GM12878 (cell line): ENCODE measurements around the gene PGLYRP1. TPM values are rescaled to one million over a fixed set of nuclear protein-coding genes. Genes with fewer than 3 reads are reported as not detected.
A peak's percentile ranks its signal among the peaks of the same experiment; 100 is the strongest.

ENCODE experiments used
- ATAC-seq: fragments of 200-7000 bp; cut with Tn5 transposase; 3 replicates; pipeline ENCODE4 v1.9.1; 2020; ENCODE audit warnings: mild to moderate bottlenecking, moderate library complexity
- BruUV-seq: library from RNA; stranded (reverse); fragments of 400-500 nt; replicated peaks from 2 replicates; lab custom pipeline; 2021; lab: Mats Ljungman, UMichigan
- CTCF ChIA-PET: fragments of 300-600 bp; sonication (Branson Sonifier 250); formaldehyde crosslinking; extraction: SDS; loops from one replicate; lab custom pipeline; 2021; ENCODE audit warnings: inconsistent platforms; lab: Yijun Ruan, JAX
- POLR2A ChIA-PET: fragments of 350-600 bp; formaldehyde crosslinking; extraction: SDS; loops from one replicate; lab custom pipeline; 2021; ENCODE audit warnings: inconsistent platforms; lab: Charles Lee
- RAD21 ChIA-PET: fragments of 300-600 bp; sonication (Branson Sonifier 250); formaldehyde crosslinking; loops from one replicate; lab custom pipeline; 2023; ENCODE audit warnings: antibody characterized with exemption; ENCODE audit not compliant: unreplicated experiment; lab: Charles Lee
- SMC1A ChIA-PET: fragments of 300-600 bp; sonication (Branson Sonifier 250); formaldehyde crosslinking; loops from one replicate; lab custom pipeline; 2023; ENCODE audit not compliant: unreplicated experiment, uncharacterized antibody; lab: Charles Lee
- DNase-seq: peaks from one replicate; pipeline ENCODE4 v3.0.0-alpha.2; 2011; ENCODE audit warnings: low read depth, low spot score
- FAIRE-seq: peaks from 3 replicates; lab custom pipeline; 2011; peaks lifted over from hg19 to GRCh38; lab: Jason Lieb, UNC
- H2AFZ ChIP-seq: 2 replicates; pipeline ENCODE4 v1.6.0; 2011; ENCODE audit warnings: low read depth, low read length, control low read depth; ENCODE audit not compliant: control insufficient read depth
- H3K27ac ChIP-seq: 2 replicates; pipeline ENCODE4 v1.5.1; 2011; ENCODE audit warnings: control low read depth; ENCODE audit not compliant: control insufficient read depth, insufficient read depth
- H3K27me3 ChIP-seq, 2 experiments: replicated peaks in 1 of 2; 2 replicates each; pipeline versions ENCODE4 v1.6.0 to v1.6.1; 2011; ENCODE audit warnings: low read length in 1 of 2; ENCODE audit not compliant: control insufficient read depth in 2 of 2, insufficient read depth in 2 of 2
- H3K36me3 ChIP-seq, 2 experiments: 2 replicates each; pipeline ENCODE4 v1.5.1; 2011; ENCODE audit warnings: low read length in 1 of 2; ENCODE audit not compliant: control insufficient read depth in 2 of 2, insufficient read depth in 2 of 2
- H3K4me1 ChIP-seq: 2 replicates; pipeline ENCODE4 v1.6.1; 2011; ENCODE audit warnings: mild to moderate bottlenecking, low read length, moderate library complexity, mixed read lengths; ENCODE audit not compliant: control insufficient read depth, insufficient read depth
- H3K4me2 ChIP-seq: 2 replicates; pipeline ENCODE4 v1.6.0; 2011; ENCODE audit warnings: control low read depth; ENCODE audit not compliant: control insufficient read depth, insufficient read depth
- H3K4me3 ChIP-seq: fragments of 200-600 bp; sonication (generic); 2 replicates; pipeline ENCODE4 v1.5.1; 2016
- H3K79me2 ChIP-seq: 2 replicates; pipeline ENCODE4 v1.6.0; 2011; ENCODE audit warnings: low read length; ENCODE audit not compliant: control insufficient read depth, insufficient read depth
- H3K9ac ChIP-seq: 2 replicates; pipeline ENCODE4 v1.8.0; 2011; ENCODE audit warnings: low read length, control low read depth, mixed read lengths; ENCODE audit not compliant: control insufficient read depth, insufficient read depth
- H3K9me3 ChIP-seq: replicated peaks from 3 replicates; pipeline ENCODE4 v1.5.1; 2011; ENCODE audit warnings: mild to moderate bottlenecking, low read length; ENCODE audit not compliant: control insufficient read depth, insufficient read depth
- H4K20me1 ChIP-seq: 2 replicates; pipeline ENCODE4 v1.6.0; 2011; ENCODE audit not compliant: control insufficient read depth, insufficient read depth
- BCL3 ChIP-seq: IDR thresholded peaks from 2 replicates; pipeline ENCODE4 v1.6.1; 2011; ENCODE audit warnings: borderline replicate concordance, low read depth, mild to moderate bottlenecking, moderate library complexity, low read length; ENCODE audit not compliant: insufficient read depth, poor library complexity, severe bottlenecking
- HDAC2 ChIP-seq: fragments of 200-600 bp; sonication (generic); IDR thresholded peaks from 2 replicates; pipeline ENCODE4 v1.6.1; 2017
- POLR2AphosphoS2 ChIP-seq: IDR thresholded peaks from 2 replicates; pipeline ENCODE4 v1.6.1; 2011; ENCODE audit warnings: low read depth, mild to moderate bottlenecking, low read length, improper control_type of control experiment, moderate library complexity
- SREBF2 ChIP-seq: IDR thresholded peaks from 2 replicates; pipeline ENCODE4 v1.6.1; 2012; ENCODE audit warnings: mild to moderate bottlenecking, low read length
- SRF ChIP-seq, 2 experiments: IDR thresholded peaks; 2 replicates each; pipeline ENCODE4 v1.6.1; 2011; ENCODE audit warnings: low read depth in 2 of 2, low read length in 2 of 2, mild to moderate bottlenecking in 1 of 2, moderate library complexity in 1 of 2
- TAF1 ChIP-seq: IDR thresholded peaks from 2 replicates; pipeline ENCODE4 v1.6.1; 2011; ENCODE audit warnings: mild to moderate bottlenecking, low read depth, low read length, borderline replicate concordance
- ZBTB11 ChIP-seq: fragments of 450-650 bp; formaldehyde crosslinking; IDR thresholded peaks from 2 replicates; pipeline ENCODE4 v1.5.0; 2022; ENCODE audit warnings: mild to moderate bottlenecking, missing genetic modification characterization
- ZZZ3 ChIP-seq: IDR thresholded peaks from 2 replicates; pipeline ENCODE4 v1.6.1; 2011; ENCODE audit warnings: low read depth; ENCODE audit not compliant: control insufficient read depth, insufficient read length
- WGBS: methylation state at CpG from one replicate; pipeline ENCODE4 v1.1.6; 2016; ENCODE audit warnings: low lambda C conversion rate; ENCODE audit not compliant: insufficient replicate concordance, insufficient coverage; ENCODE audit errors: missing lambda C conversion rate; 5-methylcytosine and 5-hydroxymethylcytosine counted together
- in situ Hi-C: fragments of 300-500 bp; cut with MboI; formaldehyde crosslinking; loops from 9 replicates; pipeline ENCODE4 v1.14.3; 2018; ENCODE audit warnings: mixed read lengths
- intact Hi-C: fragments of 100-400 bp; cut with micrococcal nuclease; formaldehyde crosslinking; loops from one replicate; pipeline ENCODE4 v1.14.2; 2022; ENCODE audit not compliant: unreplicated experiment
- polyA plus RNA-seq, 11 experiments: library from polyadenylated mRNA; depleted of rRNA in 4 of 11; unstranded in 6 of 11; stranded (reverse) in 5 of 11; fragments of >200 nt; fragmentation: Nextera tagmentation in 4 of 11; fragmentation: Illumina TruSeq in 1 of 11; extraction: Ambion mirVana in 4 of 11; extraction: Trizol in 1 of 11; gene quantifications; 1 replicate in 1 of 11; 2 replicates in 10 of 11; pipeline versions ENCODE4 v1.2.1 to v1.2.3, GENCODE V29; 2011 to 2016; ENCODE audit warnings: inconsistent platforms in 2 of 11, missing spikeins in 2 of 11, low read depth in 1 of 11
- total RNA-seq, 4 experiments: library from RNA; depleted of rRNA in 3 of 4; stranded (reverse); fragments of >200 nt in 3 of 4; fragmentation: Illumina TruSeq in 1 of 4; extraction: Trizol in 1 of 4; gene quantifications; 2 replicates each; pipeline versions ENCODE4 v1.2.1 to v1.2.3, GENCODE V29; 2013 to 2021

The PGLYRP1 gene
- total and polyA plus RNA-seq, 10 of the 15 experiments (the other 5 are each of a cell fraction or from before 2014, with no cell fraction given), result 0.30 TPM; not detected in 9

DNA sequence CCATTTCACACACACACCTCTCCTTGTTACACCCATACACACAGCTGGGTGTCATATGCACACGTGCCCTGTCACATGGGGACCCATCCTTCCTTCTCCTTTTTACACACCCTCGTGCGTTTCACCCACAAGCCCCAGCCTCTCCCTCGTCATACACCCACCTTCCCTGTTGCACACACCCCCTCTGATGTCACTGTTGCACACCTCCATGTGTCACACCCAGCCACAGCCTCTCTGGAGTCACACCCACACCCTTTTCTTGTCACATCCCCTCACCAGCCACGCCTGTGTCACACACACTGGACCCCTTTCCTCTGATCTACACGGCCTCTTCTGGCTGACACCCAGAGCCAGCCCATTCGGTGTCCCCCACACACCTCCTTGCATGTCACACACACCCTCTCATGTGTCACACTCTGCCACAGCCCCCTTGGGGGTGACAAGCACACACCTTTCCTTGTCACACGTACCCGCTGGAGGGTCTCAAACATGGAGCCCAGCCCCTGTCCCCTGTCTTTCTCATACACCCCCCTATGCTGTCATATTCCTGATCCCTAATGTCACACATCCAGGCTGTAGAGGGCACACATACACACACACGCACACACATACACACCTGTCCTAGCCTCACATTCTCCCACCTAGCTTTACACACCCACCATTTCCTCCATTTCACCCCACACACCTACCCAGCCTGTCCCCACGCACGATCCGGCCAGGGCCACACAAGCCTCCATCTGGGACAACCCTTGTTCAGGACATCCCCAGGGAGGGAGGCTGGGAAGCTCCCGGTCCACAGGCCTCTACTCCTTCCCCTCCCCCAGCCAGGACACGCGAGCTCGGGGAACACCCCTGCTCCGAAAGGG, 50.5 kb downstream of the PGLYRP1 start (continued):
- TF ChIP-seq BCL3, result peak; percentile 32
- TF ChIP-seq HDAC2, result no peak

- ATAC-seq (no peak), DNase-seq (no peak), FAIRE-seq (no peak)
- Histone ChIP-seq H3K4me3 (no peak overlapping the region), H3K4me1 (no peaks in the 10 kb centered on the region), H3K27me3 (peaks cover 0 to 11% of the 10 kb centered on the region in 2 experiments; a peak in 3 of 4 replicates), H3K27ac (no peak overlapping the region), H3K4me2 (no peak overlapping the region), H2AFZ (no peak overlapping the region), H3K9ac (no peak overlapping the region), H4K20me1 (no peaks in the 10 kb centered on the region), H3K9me3 (no peaks in the 10 kb centered on the region), H3K79me2 (no peaks in the 10 kb centered on the region), H3K36me3 (no peaks in the 10 kb centered on the region)
- ChIA-PET RAD21 (no interaction called here), CTCF (no interaction called here), POLR2A (interaction anchor here (0.6 kb wide), 1 partner anchor 28 kb away, joined by 3 read pairs; no protein-coding TSS in a partner anchor), SMC1A (no interaction called here)
- TF ChIP-seq SREBF2 (no peak), ZZZ3 (no peak), SRF (IDR thresholded peaks at IDR 0.05; ENCODE audit: low read depth in 2 of 2, low read length in 2 of 2) (no peak), TAF1 (no peak), ZBTB11 (no peak), POLR2AphosphoS2 (no peak)
- no TSS peak for BruUV-seq
- intact Hi-C loops (no loop called here), in situ Hi-C loops (no loop called here)
- 1% methylated on average over 11 of the region's 11 CpGs for WGBS
Observed at GRCh38 chr19:45971260-45971902, 51.5 kb downstream of the PGLYRP1 start.
